ENCODE results near the gene HCFC2.

- TF ChIP-seq POLR2AphosphoS5 (IDR thresholded peaks at IDR 0.05; ENCODE audit: low read depth, low read length), result no peak
- no peak for TF ChIP-seq TAF1 (IDR thresholded peaks at IDR 0.05; ENCODE audit: borderline replicate concordance, insufficient read depth, low read length)
- TF ChIP-seq REST (IDR thresholded peaks at IDR 0.05; ENCODE audit: insufficient read depth in 1 of 2, low read depth in 2 of 2, low read length in 2 of 2), result no peak
Measured at GRCh38 chr12:104079024-104079423, 14.7 kb downstream of the HCFC2 start.

All from PFSK-1 (cell line).